A673 (cell line): ENCODE data around the gene NIN. TPM values are rescaled to one million over a fixed set of nuclear protein-coding genes. Genes with fewer than 3 reads are reported as not detected.

Source experiments
- BruUV-seq: library from RNA; stranded (reverse); fragments of 400-500 nt; replicated peaks from 2 replicates; lab custom pipeline; 2021; lab: Mats Ljungman, UMichigan
- CTCF ChIA-PET: fragments of 300-600 bp; sonication (Branson Sonifier 250); formaldehyde crosslinking; loops from one replicate; lab custom pipeline; 2022; ENCODE audit warnings: antibody characterized with exemption; lab: Charles Lee
- POLR2A ChIA-PET: fragments of 300-600 bp; sonication (Branson Sonifier 250); formaldehyde crosslinking; loops from one replicate; lab custom pipeline; 2022; ENCODE audit warnings: antibody characterized with exemption; ENCODE audit not compliant: low non-redundant PET; lab: Charles Lee
- DNase-seq: peaks from one replicate; pipeline ENCODE4 v3.0.0-alpha.2; 2015; ENCODE audit warnings: low spot score
- H3K27ac ChIP-seq: fragments of 200-600 bp; sonication (generic); 2 replicates; pipeline ENCODE4 v1.5.1; 2016; ENCODE audit warnings: mixed run types, low read depth, mild to moderate bottlenecking, mixed read lengths, antibody characterized with exemption, low read length; ENCODE audit not compliant: poor library complexity, severe bottlenecking
- H3K27me3 ChIP-seq: fragments of 200-600 bp; sonication (generic); replicated peaks from 2 replicates; pipeline ENCODE4 v1.6.1; 2017; ENCODE audit warnings: mixed run types, low read depth, mild to moderate bottlenecking, mixed read lengths, antibody characterized with exemption, low read length; ENCODE audit not compliant: insufficient read depth, poor library complexity
- H3K36me3 ChIP-seq: fragments of 200-600 bp; sonication (generic); 2 replicates; pipeline ENCODE4 v1.6.1; 2016; ENCODE audit warnings: mixed run types, mild to moderate bottlenecking, mixed read lengths, antibody characterized with exemption, low read length; ENCODE audit not compliant: insufficient read depth, poor library complexity, severe bottlenecking
- H3K4me1 ChIP-seq: fragments of 200-600 bp; sonication (generic); 2 replicates; pipeline ENCODE4 v1.6.1; 2017; ENCODE audit warnings: mixed run types, mild to moderate bottlenecking, mixed read lengths, antibody characterized with exemption, low read length; ENCODE audit not compliant: insufficient read depth, poor library complexity, severe bottlenecking
- H3K4me3 ChIP-seq: fragments of 200-600 bp; sonication (generic); 2 replicates; pipeline ENCODE4 v1.5.1; 2016; ENCODE audit warnings: low read depth, mixed run types, mild to moderate bottlenecking, mixed read lengths, low read length; ENCODE audit not compliant: poor library complexity, severe bottlenecking
- H3K9me3 ChIP-seq: fragments of 200-600 bp; sonication (generic); 2 replicates; pipeline ENCODE4 v1.6.1; 2016; ENCODE audit warnings: mixed run types, low read depth, mild to moderate bottlenecking, mixed read lengths, antibody characterized with exemption, low read length; ENCODE audit not compliant: poor library complexity, severe bottlenecking
- EZH2 ChIP-seq: fragments of 200-600 bp; sonication (generic); IDR thresholded peaks from 2 replicates; pipeline ENCODE4 v1.6.1; 2017; ENCODE audit warnings: borderline replicate concordance, low read depth, mild to moderate bottlenecking, mixed read lengths, antibody characterized with exemption, low read length; ENCODE audit not compliant: poor library complexity, severe bottlenecking
- intact Hi-C: fragments of 100-400 bp; cut with micrococcal nuclease; formaldehyde crosslinking; loops from one replicate; pipeline ENCODE4 v1.10.0; 2022; ENCODE audit not compliant: unreplicated experiment
- total RNA-seq: library from RNA; stranded (reverse); gene quantifications from 2 replicates; pipeline ENCODE4 v1.2.3, GENCODE V29; 2021
- TF ChIP-seq, protein P1 (sequence below): fragments of 300-800, 200-600 bp; sonication (generic); conservative IDR thresholded peaks from 2 replicates; pipeline ENCODE4 v1.5.1; 2017; ENCODE audit warnings: low read depth, mild to moderate bottlenecking, antibody characterized with exemption, low read length, moderate library complexity, mixed read lengths

Gene NIN
- total RNA-seq, 1 experiment from 2014 or later: 63.5 TPM

GRCh38 chr14:50677527-50678063 lies 153.4 kb downstream of the NIN start:
- H3K27ac ChIP-seq: no peak overlapping the region
- ChIA-PET POLR2A (no interaction called here), CTCF (no interaction called here)
- H3K36me3 ChIP-seq: no peaks in the 10 kb centered on the region
- H3K9me3 ChIP-seq: no peaks in the 10 kb centered on the region
- H3K4me3 ChIP-seq: no peak overlapping the region
- TF ChIP-seq, protein P1, sequence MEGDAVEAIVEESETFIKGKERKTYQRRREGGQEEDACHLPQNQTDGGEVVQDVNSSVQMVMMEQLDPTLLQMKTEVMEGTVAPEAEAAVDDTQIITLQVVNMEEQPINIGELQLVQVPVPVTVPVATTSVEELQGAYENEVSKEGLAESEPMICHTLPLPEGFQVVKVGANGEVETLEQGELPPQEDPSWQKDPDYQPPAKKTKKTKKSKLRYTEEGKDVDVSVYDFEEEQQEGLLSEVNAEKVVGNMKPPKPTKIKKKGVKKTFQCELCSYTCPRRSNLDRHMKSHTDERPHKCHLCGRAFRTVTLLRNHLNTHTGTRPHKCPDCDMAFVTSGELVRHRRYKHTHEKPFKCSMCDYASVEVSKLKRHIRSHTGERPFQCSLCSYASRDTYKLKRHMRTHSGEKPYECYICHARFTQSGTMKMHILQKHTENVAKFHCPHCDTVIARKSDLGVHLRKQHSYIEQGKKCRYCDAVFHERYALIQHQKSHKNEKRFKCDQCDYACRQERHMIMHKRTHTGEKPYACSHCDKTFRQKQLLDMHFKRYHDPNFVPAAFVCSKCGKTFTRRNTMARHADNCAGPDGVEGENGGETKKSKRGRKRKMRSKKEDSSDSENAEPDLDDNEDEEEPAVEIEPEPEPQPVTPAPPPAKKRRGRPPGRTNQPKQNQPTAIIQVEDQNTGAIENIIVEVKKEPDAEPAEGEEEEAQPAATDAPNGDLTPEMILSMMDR: no peak
- no peak for TF ChIP-seq EZH2
- intact Hi-C loops: no loop called here
- H3K4me1 ChIP-seq: no peaks in the 10 kb centered on the region
- no peaks in the 10 kb centered on the region for H3K27me3 ChIP-seq
- BruUV-seq: no TSS peak
- no peak for DNase-seq

DNA sequence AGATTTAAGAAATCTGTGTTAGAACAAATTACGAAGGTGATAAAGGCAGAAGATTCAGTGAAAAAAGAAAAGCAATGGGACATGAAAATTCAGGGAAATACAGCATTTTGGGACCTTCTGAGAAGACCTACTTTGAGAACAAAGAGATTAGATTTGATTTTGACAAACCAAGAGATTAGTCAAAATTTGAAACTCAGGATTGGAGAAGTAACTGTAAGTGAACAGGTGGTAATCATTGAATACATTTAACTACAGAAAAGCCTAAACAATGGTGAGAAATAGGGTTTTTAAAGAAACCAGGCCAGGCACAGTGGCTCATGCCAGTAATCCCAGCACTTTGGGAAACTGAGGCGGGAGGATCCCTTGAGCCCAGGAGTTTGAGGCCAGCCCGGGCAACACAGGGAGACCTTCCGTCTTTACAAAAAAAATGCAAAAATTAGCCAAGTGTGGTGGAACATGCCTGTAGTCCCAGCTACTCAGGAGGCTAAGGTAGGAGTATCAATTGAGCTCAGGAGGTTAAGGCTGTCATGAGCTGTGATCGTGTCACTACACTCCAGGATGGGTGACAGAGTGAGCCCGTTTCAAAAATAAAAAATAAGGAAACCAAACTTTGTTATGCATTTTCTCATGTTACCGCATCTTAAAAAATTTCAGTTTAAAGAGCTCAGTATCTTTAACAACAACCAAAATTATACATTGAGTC lies 154.0 kb downstream of the NIN start:
- ChIA-PET CTCF (interaction anchor here (0.5 kb wide), 1 partner anchor 83 kb away, joined by 19 read pairs; no protein-coding TSS in a partner anchor), POLR2A (no interaction called here)
- no peaks in the 10 kb centered on the region for H3K36me3 ChIP-seq
- BruUV-seq: no TSS peak
- H3K4me3 ChIP-seq: no peak overlapping the region
- intact Hi-C loops: no loop called here
- no peak overlapping the region for H3K27ac ChIP-seq
- no peaks in the 10 kb centered on the region for H3K4me1 ChIP-seq
- no peaks in the 10 kb centered on the region for H3K9me3 ChIP-seq
- H3K27me3 ChIP-seq: no peaks in the 10 kb centered on the region
- DNase-seq: no peak
- TF ChIP-seq, protein P1: no peak
- TF ChIP-seq EZH2: no peak

DNA sequence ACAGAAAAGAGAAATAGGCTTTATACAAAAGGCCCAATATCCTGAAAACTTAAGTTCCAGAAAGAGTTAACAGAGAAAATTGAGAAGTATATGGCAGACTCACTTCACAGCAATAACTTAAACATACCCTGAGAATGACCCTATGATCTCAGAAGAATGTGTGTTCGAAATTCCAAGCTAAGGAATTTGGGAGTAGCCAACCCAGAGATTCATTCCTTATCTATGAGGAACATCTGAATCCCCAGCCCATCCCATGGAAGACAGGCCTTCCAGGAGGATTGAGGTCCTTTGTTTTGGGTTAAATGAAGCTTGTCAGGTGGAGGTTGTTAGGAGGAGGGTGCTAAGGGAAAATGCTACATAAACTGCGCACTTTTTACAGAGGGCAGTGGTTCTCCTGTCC lies 155.4 kb downstream of the NIN start:
- intact Hi-C loops: no loop called here
- Histone ChIP-seq H3K27ac (no peak overlapping the region), H3K36me3 (no peaks in the 10 kb centered on the region), H3K4me3 (no peak overlapping the region), H3K4me1 (no peaks in the 10 kb centered on the region), H3K27me3 (no peaks in the 10 kb centered on the region), H3K9me3 (no peaks in the 10 kb centered on the region)
- POLR2A ChIA-PET: no interaction called here
- CTCF ChIA-PET: no interaction called here
- no peak for DNase-seq
- no peak for TF ChIP-seq EZH2
- TF ChIP-seq, protein P1: no peak
- BruUV-seq: no TSS peak
